Muscle of arm (tissue), 12 donors: Measurements from ENCODE around the gene PKHD1. TPM values are rescaled to one million over a fixed set of nuclear protein-coding genes. Genes with fewer than 3 reads are reported as not detected.

Experiments used
- DNase-seq: peaks from one replicate; pipeline ENCODE4 v3.0.0-alpha.2; 2013
- polyA plus RNA-seq, 12 donors: library from polyadenylated mRNA; unstranded; fragments of 120-200 nt; gene quantifications; one replicate each; pipeline ENCODE4 v1.2.1, GENCODE V29; 2013; ENCODE audit not compliant: insufficient read length in 12 of 12

PKHD1 gene
- polyA plus RNA-seq, 12 donors: 2.2 to 10.4 (median 5.1) TPM; not detected in 1

GRCh38 chr6:51812231-51812630, 275.2 kb downstream of the PKHD1 start:
- DNase-seq: no peak

- DNase-seq: no peak
These were observed 281.9 kb downstream of the PKHD1 start for GRCh38 chr6:51805517-51805916.

- DNase-seq: no peak
These were observed 286.8 kb downstream of the PKHD1 start for GRCh38 chr6:51800603-51801002.

GRCh38 chr6:51793393-51793792, 294.0 kb downstream of the PKHD1 start:
- DNase-seq: no peak

GRCh38 chr6:51792273-51793030, 295.0 kb downstream of the PKHD1 start:
- DNase-seq: no peak

- DNase-seq: no peak
These were observed 296.5 kb downstream of the PKHD1 start for GRCh38 chr6:51790946-51791345.

GRCh38 chr6:51788121-51788520, 299.3 kb downstream of the PKHD1 start:
- no peak for DNase-seq

- DNase-seq: no peak
These were observed 308.7 kb downstream of the PKHD1 start for GRCh38 chr6:51778666-51779065.

GRCh38 chr6:51777618-51778017, 309.8 kb downstream of the PKHD1 start:
- DNase-seq: no peak

GRCh38 chr6:51775942-51776860, 311.2 kb downstream of the PKHD1 start:
- no peak for DNase-seq

- DNase-seq: no peak
These were observed 319.3 kb downstream of the PKHD1 start for GRCh38 chr6:51768087-51768486.

- DNase-seq: no peak
These were observed 322.2 kb downstream of the PKHD1 start for GRCh38 chr6:51765230-51765629.

- DNase-seq: no peak
These were observed 333.8 kb downstream of the PKHD1 start for GRCh38 chr6:51753635-51754034.

GRCh38 chr6:51743999-51744398, 343.4 kb downstream of the PKHD1 start:
- DNase-seq: no peak

GRCh38 chr6:51740658-51741057, 346.8 kb downstream of the PKHD1 start:
- DNase-seq: no peak

- DNase-seq: no peak
These were observed 348.8 kb downstream of the PKHD1 start for GRCh38 chr6:51738614-51739013.

- no peak for DNase-seq
These were observed 349.6 kb downstream of the PKHD1 start for GRCh38 chr6:51737580-51738360.

GRCh38 chr6:51725155-51725554, 362.3 kb downstream of the PKHD1 start:
- no peak for DNase-seq

- DNase-seq: no peak
These were observed 367.1 kb downstream of the PKHD1 start for GRCh38 chr6:51720327-51720726.

GRCh38 chr6:51719297-51719696, 368.1 kb downstream of the PKHD1 start:
- DNase-seq: no peak

GRCh38 chr6:51718533-51718932, 368.9 kb downstream of the PKHD1 start:
- no peak for DNase-seq

- DNase-seq: no peak
These were observed 369.9 kb downstream of the PKHD1 start for GRCh38 chr6:51717477-51717876.
